Measurements from ENCODE around the gene FBP2.

The FBP2 gene

GRCh38 chr9:94526271-94526670 lies 67.4 kb downstream of the FBP2 start:
- Histone ChIP-seq H2AFZ (ENCODE audit: low read depth) (no peak overlapping the region), H4K20me1 (ENCODE audit: insufficient read depth) (no peaks in the 10 kb centered on the region), H3K4me3 (IDR thresholded peaks at IDR 0.05; ENCODE audit: insufficient read depth, low read depth, low read length) (no peak overlapping the region), H3K9ac (no peak overlapping the region), H3K79me2 (ENCODE audit: insufficient read depth, low read depth) (no peaks in the 10 kb centered on the region), H3K4me1 (ENCODE audit: low read depth, poor library complexity, severe bottlenecking) (no peaks in the 10 kb centered on the region), H3K36me3 (ENCODE audit: insufficient read depth) (no peaks in the 10 kb centered on the region), H3K27ac (no peak overlapping the region), H3K4me2 (no peak overlapping the region), H3K27me3 (ENCODE audit: insufficient read depth, low read depth) (no peaks in the 10 kb centered on the region)
- TF ChIP-seq CTCF (conservative IDR thresholded peaks at IDR 0.05; ENCODE audit: low read depth, low read length): no peak

- no peak overlapping the region for H3K9ac ChIP-seq
- H3K36me3 ChIP-seq (ENCODE audit: insufficient read depth): no peaks in the 10 kb centered on the region
- no peak overlapping the region for H2AFZ ChIP-seq (ENCODE audit: low read depth)
- TF ChIP-seq CTCF (conservative IDR thresholded peaks at IDR 0.05; ENCODE audit: low read depth, low read length): no peak
- H3K4me1 ChIP-seq (ENCODE audit: low read depth, poor library complexity, severe bottlenecking): no peaks in the 10 kb centered on the region
- H3K27ac ChIP-seq: no peak overlapping the region
- no peak overlapping the region for H3K4me2 ChIP-seq
- H3K27me3 ChIP-seq (ENCODE audit: insufficient read depth, low read depth): no peaks in the 10 kb centered on the region
- H4K20me1 ChIP-seq (ENCODE audit: insufficient read depth): no peaks in the 10 kb centered on the region
- no peak overlapping the region for H3K4me3 ChIP-seq (IDR thresholded peaks at IDR 0.05; ENCODE audit: insufficient read depth, low read depth, low read length)
- no peaks in the 10 kb centered on the region for H3K79me2 ChIP-seq (ENCODE audit: insufficient read depth, low read depth)
Measured at GRCh38 chr9:94525396-94526035, 68.1 kb downstream of the FBP2 start.

GRCh38 chr9:94517254-94517653 lies 76.4 kb downstream of the FBP2 start:
- no peak overlapping the region for H3K9ac ChIP-seq
- no peaks in the 10 kb centered on the region for H3K4me1 ChIP-seq (ENCODE audit: low read depth, poor library complexity, severe bottlenecking)
- no peak overlapping the region for H3K27ac ChIP-seq
- no peak overlapping the region for H3K4me3 ChIP-seq (IDR thresholded peaks at IDR 0.05; ENCODE audit: insufficient read depth, low read depth, low read length)
- no peak for TF ChIP-seq CTCF (conservative IDR thresholded peaks at IDR 0.05; ENCODE audit: low read depth, low read length)
- no peak overlapping the region for H3K4me2 ChIP-seq
- no peaks in the 10 kb centered on the region for H3K79me2 ChIP-seq (ENCODE audit: insufficient read depth, low read depth)
- H3K36me3 ChIP-seq (ENCODE audit: insufficient read depth): no peaks in the 10 kb centered on the region
- H2AFZ ChIP-seq (ENCODE audit: low read depth): no peak overlapping the region
- no peaks in the 10 kb centered on the region for H3K27me3 ChIP-seq (ENCODE audit: insufficient read depth, low read depth)
- H4K20me1 ChIP-seq (ENCODE audit: insufficient read depth): no peaks in the 10 kb centered on the region

GRCh38 chr9:94514722-94515121 lies 78.9 kb downstream of the FBP2 start:
- Histone ChIP-seq H3K36me3 (ENCODE audit: insufficient read depth) (no peaks in the 10 kb centered on the region), H3K27me3 (ENCODE audit: insufficient read depth, low read depth) (no peaks in the 10 kb centered on the region), H3K79me2 (ENCODE audit: insufficient read depth, low read depth) (no peaks in the 10 kb centered on the region), H3K4me2 (no peak overlapping the region), H3K4me3 (IDR thresholded peaks at IDR 0.05; ENCODE audit: insufficient read depth, low read depth, low read length) (no peak overlapping the region), H2AFZ (ENCODE audit: low read depth) (no peak overlapping the region), H3K27ac (no peak overlapping the region), H3K9ac (no peak overlapping the region), H4K20me1 (ENCODE audit: insufficient read depth) (no peaks in the 10 kb centered on the region), H3K4me1 (ENCODE audit: low read depth, poor library complexity, severe bottlenecking) (no peaks in the 10 kb centered on the region)
- no peak for TF ChIP-seq CTCF (conservative IDR thresholded peaks at IDR 0.05; ENCODE audit: low read depth, low read length)
